GM20000 (cell line): ENCODE data around the gene DOK3.

ENCODE experiments used
- DNase-seq: peaks from one replicate; pipeline ENCODE4 v3.0.0; 2012; ENCODE audit warnings: low spot score
- TF ChIP-seq, protein P1 (sequence below): IDR thresholded peaks from 2 replicates; pipeline ENCODE4 v1.5.1; 2012; ENCODE audit warnings: mild to moderate bottlenecking, control low read depth; ENCODE audit errors: extremely low read depth, missing control alignments

Gene DOK3

GRCh38 chr5:177459819-177460628 lies 49.6 kb downstream of the DOK3 start:
- TF ChIP-seq, protein P1, sequence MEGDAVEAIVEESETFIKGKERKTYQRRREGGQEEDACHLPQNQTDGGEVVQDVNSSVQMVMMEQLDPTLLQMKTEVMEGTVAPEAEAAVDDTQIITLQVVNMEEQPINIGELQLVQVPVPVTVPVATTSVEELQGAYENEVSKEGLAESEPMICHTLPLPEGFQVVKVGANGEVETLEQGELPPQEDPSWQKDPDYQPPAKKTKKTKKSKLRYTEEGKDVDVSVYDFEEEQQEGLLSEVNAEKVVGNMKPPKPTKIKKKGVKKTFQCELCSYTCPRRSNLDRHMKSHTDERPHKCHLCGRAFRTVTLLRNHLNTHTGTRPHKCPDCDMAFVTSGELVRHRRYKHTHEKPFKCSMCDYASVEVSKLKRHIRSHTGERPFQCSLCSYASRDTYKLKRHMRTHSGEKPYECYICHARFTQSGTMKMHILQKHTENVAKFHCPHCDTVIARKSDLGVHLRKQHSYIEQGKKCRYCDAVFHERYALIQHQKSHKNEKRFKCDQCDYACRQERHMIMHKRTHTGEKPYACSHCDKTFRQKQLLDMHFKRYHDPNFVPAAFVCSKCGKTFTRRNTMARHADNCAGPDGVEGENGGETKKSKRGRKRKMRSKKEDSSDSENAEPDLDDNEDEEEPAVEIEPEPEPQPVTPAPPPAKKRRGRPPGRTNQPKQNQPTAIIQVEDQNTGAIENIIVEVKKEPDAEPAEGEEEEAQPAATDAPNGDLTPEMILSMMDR = no peak
- DNase-seq = no peak

GRCh38 chr5:177459357-177459756 lies 50.3 kb downstream of the DOK3 start:
- TF ChIP-seq, protein P1 = no peak

GRCh38 chr5:177458912-177459350 lies 50.7 kb downstream of the DOK3 start:
- TF ChIP-seq, protein P1 = no peak
- DNase-seq = no peak

More at GRCh38 chr5:177459357-177459756, 50.3 kb downstream of the DOK3 start:
- DNase-seq = no peak

DNA sequence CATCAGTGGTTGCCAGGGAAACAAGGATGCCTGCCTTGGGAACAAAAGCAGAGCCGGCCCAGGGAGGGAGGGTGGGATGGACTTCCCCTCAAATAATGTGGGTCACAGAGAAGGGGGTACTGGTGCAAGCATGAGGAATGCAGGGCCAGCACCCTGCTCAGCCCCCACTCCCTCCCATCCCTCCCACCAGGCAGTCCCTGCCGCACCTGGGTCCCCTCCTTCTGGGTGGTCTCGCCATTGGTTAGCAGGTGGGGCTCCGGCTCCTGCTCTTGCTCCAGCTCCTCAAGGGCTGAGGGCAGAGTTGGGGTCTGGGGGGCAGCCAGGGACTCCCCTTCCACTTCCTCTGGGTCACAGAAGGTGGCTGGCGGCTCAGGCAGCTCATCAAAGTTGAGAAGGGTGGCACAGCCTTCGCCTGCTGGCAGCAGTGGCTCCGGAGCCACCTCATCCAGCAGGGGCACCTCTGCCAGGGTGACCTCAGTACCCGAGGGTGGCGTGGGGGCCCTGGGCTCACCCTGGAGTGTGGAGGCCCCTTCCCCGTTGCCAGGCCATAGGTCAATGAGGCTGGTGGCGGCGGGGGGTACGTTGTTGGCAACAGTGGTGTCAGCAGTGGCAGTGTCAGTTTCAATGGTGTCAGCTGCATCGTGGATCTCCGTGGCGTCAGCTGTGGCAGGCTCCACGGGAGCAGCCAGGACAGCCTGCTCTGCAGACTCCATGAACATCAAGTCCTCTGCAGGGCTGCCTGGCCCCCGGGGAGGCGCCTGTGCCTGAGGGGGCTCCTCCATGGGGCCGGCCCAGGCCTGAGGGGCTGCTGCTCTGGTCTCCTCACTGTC lies 51.6 kb downstream of the DOK3 start:
- no peak for DNase-seq
- TF ChIP-seq, protein P1 = no peak

DNA sequence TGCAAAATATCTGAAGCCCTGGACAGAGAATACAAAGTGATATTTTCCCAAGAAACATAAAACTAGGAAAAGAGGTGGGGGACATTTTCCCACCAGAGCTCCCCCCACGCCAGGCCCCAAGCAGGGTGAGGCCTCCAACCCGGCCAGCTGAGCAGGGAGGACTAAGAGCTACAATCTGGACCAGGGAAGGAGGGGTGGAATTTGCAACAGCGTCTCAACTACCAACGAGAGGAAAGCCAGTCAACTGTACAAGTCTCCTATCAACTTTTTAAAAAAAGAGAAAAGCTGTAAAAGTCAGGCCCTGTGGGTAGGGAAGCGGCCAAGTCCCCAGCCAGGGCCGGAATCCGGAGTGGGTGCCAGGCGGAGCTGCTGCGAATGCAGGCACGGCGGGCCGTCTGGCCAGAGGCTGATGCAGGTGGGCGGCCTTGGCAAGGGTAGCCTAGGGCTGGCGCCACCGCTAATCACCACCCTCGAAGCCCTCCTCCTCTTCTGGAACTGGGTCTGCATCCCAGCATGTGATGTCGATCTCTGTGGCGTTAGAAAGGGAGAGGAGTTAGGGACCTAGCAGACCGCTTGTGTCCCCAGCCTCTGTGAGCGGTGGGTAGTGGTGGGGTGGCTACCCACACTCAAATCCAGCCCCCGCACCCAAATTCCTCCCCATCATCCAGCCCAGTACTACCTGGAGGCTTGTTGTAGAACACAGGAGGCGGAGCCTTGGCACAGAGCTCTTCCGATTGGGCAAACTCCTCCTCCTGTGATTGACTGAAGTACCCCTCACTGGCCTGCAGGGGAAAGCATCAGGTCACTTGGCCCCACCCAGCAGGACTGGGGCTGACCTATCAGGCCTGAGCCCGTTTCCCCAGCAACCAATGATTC lies 52.4 kb downstream of the DOK3 start:
- TF ChIP-seq, protein P1 = no peak
- DNase-seq = peak; percentile 94

DNA sequence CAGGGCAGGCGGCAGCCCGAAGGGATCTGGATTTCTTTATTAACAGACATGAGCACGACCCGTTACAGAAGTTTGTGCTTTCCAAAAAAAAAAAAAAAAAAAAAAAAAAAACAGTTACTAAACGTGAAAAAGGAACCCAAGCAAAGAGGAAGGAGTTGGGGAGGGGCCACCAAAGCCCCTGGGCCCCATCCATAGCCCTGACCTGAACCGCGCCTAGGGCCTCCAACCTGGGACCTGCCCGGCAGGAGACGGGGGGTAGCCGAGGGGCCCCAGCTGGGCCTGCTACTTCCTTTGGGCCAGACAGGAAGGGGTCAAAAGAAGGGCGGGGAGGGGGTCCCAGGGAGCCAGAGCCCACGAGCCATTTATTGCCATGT lies 53.0 kb downstream of the DOK3 start:
- no peak for DNase-seq

More for the DNA sequence above, 53.0 kb downstream of the DOK3 start:
- TF ChIP-seq, protein P1 = no peak
